ENCODE measurements around the gene CTSA.
"Not testable (repeated sequence)": the region's sequence is repeated elsewhere in the genome, so short reads cannot be mapped to it uniquely, and the experiment has no call there.

Gene CTSA

GRCh38 chr20:45866454-45866853, 24.7 kb upstream of the CTSA start:
- no peak for DNase-seq (ENCODE audit: low spot score)

- no peak for DNase-seq (ENCODE audit: low spot score)
Measured at GRCh38 chr20:45867136-45867818, 23.9 kb upstream of the CTSA start.

GRCh38 chr20:45867819-45868176, 23.3 kb upstream of the CTSA start:
- no peak for DNase-seq (ENCODE audit: low spot score)

- DNase-seq (ENCODE audit: low spot score), result no peak
Measured at GRCh38 chr20:45872626-45873025, 18.5 kb upstream of the CTSA start.

- no peak for DNase-seq (ENCODE audit: low spot score)
Measured at GRCh38 chr20:45873409-45874103, 17.6 kb upstream of the CTSA start.

GRCh38 chr20:45874104-45874481, 17.0 kb upstream of the CTSA start:
- not testable (repeated sequence) for DNase-seq (ENCODE audit: low spot score)

- DNase-seq (ENCODE audit: low spot score), result no peak
Measured at GRCh38 chr20:45874576-45874975, 16.6 kb upstream of the CTSA start.

GRCh38 chr20:45878076-45878761, 12.9 kb upstream of the CTSA start:
- no peak for DNase-seq (ENCODE audit: low spot score)

GRCh38 chr20:45880988-45881788, 9.9 kb upstream of the CTSA start, which contains the start of gene ZSWIM1:
Gene ZSWIM1 (plus strand): TSS chr20:45881227. CDS start chr20:45882593, 1,366 bp downstream.
- peak; percentile 99 for DNase-seq (ENCODE audit: low spot score)

GRCh38 chr20:45882469-45883099, 8.6 kb upstream of the CTSA start:
- DNase-seq (ENCODE audit: low spot score), result no peak

GRCh38 chr20:45883100-45883469, 8.1 kb upstream of the CTSA start:
- DNase-seq (ENCODE audit: low spot score), result no peak

- no peak for DNase-seq (ENCODE audit: low spot score)
Measured at GRCh38 chr20:45886590-45887345, 4.4 kb upstream of the CTSA start.

- DNase-seq (ENCODE audit: low spot score), result no peak
Measured at GRCh38 chr20:45887346-45887715, 3.8 kb upstream of the CTSA start, which contains the start of gene SPATA25. Gene SPATA25 (minus strand): TSS chr20:45887622. CDS start chr20:45887590, 32 bp downstream.

GRCh38 chr20:45888681-45889080, 2.5 kb upstream of the CTSA start:
- DNase-seq (ENCODE audit: low spot score), result no peak

- DNase-seq (ENCODE audit: low spot score), result peak; percentile 96
Measured at GRCh38 chr20:45890077-45890984, 804 bp upstream of the CTSA start.

- peak; percentile 61 for DNase-seq (ENCODE audit: low spot score)
Measured at GRCh38 chr20:45892049-45892825, 1.1 kb downstream of the CTSA start.

- no peak for DNase-seq (ENCODE audit: low spot score)
Measured at GRCh38 chr20:45892828-45893500, 1.8 kb downstream of the CTSA start.

GRCh38 chr20:45893831-45894230, 2.7 kb downstream of the CTSA start:
- no peak for DNase-seq (ENCODE audit: low spot score)

GRCh38 chr20:45894797-45895196, 3.7 kb downstream of the CTSA start:
- DNase-seq (ENCODE audit: low spot score), result no peak
